ENCODE measurements around the gene ITGA1. TPM values are rescaled to one million over a fixed set of nuclear protein-coding genes. Genes with fewer than 3 reads are reported as not detected.

ITGA1 gene
- polyA plus RNA-seq, 3 donors: 0.33 to 0.89 (median 0.79) TPM

DNA sequence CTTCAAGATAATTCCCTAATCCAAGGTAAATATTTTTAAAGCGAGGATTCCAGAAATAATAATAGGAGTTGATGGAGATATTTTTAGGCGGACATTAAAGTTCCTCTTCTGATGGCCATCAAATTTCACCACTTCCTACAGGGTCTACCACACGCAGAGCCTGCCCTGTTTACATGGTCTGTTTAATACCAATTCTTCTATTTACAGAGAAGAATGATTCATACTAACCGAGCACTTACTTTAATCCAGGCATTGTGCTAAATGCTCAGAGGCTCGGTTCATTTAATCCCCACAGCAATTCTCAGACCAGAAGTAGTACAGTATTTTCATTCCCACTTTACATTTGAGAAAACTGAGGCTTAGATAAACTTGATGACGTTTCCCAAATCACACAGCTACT is 3.0 kb upstream of the ITGA1 start:
- Histone ChIP-seq H3K4me1 (ENCODE audit: control insufficient read depth in 1 of 2, insufficient read depth in 2 of 2, low read length in 2 of 2) (peaks cover 33 to 44% of the 10 kb centered on the region in 2 donors), H2AFZ (ENCODE audit: insufficient read depth, low read depth, low read length, poor library complexity, severe bottlenecking) (peak overlapping the region; percentile 16), H3K27ac (ENCODE audit: low read depth in 1 of 2, low read length in 2 of 2) (no peak overlapping the region), H3K79me2 (ENCODE audit: insufficient read depth, low read length) (no peaks in the 10 kb centered on the region), H3K4me2 (replicated peaks; ENCODE audit: extremely low read depth, low read length, poor library complexity, severe bottlenecking) (peak overlapping the region; percentile 8), H3K9me3 (replicated peaks in 1 of 2; ENCODE audit: control insufficient read depth in 1 of 2, insufficient read depth in 1 of 2, low read length in 2 of 2) (no peaks in the 10 kb centered on the region), H4K20me1 (ENCODE audit: insufficient read depth, low read length) (no peaks in the 10 kb centered on the region), H3K27me3 (ENCODE audit: control insufficient read depth in 2 of 2, insufficient read depth in 2 of 2, low read length in 2 of 2) (peaks cover 8 to 12% of the 10 kb centered on the region in 2 donors), H3K36me3 (replicated peaks in 1 of 2; ENCODE audit: control insufficient read depth in 1 of 2, insufficient read depth in 2 of 2, low read length in 2 of 2) (no peaks in the 10 kb centered on the region), H3K9ac (ENCODE audit: insufficient read depth, low read length, poor library complexity, severe bottlenecking) (no peak overlapping the region), H3K4me3 (replicated peaks in 1 of 3; ENCODE audit: low read depth in 2 of 3, low read length in 3 of 3) (peak overlapping the region in 1 of 3 experiments; percentile 10)
- no peak overlapping the region for H3K4me3 Mint-ChIP-seq
- peaks cover 48% of the 10 kb centered on the region for H3K4me1 Mint-ChIP-seq
- H3K36me3 Mint-ChIP-seq: peaks cover 0 to 3% of the 10 kb centered on the region in 2 donors
- H3K27me3 Mint-ChIP-seq (ENCODE audit: low read depth in 3 of 3): peaks cover 8 to 26% (median 12%) of the 10 kb centered on the region in 3 donors
- H3K27ac Mint-ChIP-seq: no peak overlapping the region
- DNase-seq: peak; percentile 35 to 60 (median 46)
- intact Hi-C loops (cut with micrococcal nuclease): loop anchor here in 1 of 2 donors (10.0 kb wide), 1 partner anchor 130 kb away; no protein-coding TSS in a partner anchor
- WGBS (ENCODE audit: insufficient coverage): 6% methylated on average over 3 of the region's 6 CpGs
- H3K9me3 Mint-ChIP-seq: no peaks in the 10 kb centered on the region
- TF ChIP-seq, protein P1, sequence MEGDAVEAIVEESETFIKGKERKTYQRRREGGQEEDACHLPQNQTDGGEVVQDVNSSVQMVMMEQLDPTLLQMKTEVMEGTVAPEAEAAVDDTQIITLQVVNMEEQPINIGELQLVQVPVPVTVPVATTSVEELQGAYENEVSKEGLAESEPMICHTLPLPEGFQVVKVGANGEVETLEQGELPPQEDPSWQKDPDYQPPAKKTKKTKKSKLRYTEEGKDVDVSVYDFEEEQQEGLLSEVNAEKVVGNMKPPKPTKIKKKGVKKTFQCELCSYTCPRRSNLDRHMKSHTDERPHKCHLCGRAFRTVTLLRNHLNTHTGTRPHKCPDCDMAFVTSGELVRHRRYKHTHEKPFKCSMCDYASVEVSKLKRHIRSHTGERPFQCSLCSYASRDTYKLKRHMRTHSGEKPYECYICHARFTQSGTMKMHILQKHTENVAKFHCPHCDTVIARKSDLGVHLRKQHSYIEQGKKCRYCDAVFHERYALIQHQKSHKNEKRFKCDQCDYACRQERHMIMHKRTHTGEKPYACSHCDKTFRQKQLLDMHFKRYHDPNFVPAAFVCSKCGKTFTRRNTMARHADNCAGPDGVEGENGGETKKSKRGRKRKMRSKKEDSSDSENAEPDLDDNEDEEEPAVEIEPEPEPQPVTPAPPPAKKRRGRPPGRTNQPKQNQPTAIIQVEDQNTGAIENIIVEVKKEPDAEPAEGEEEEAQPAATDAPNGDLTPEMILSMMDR (IDR thresholded peaks at IDR 0.05): no peak

- H2AFZ ChIP-seq (ENCODE audit: insufficient read depth, low read depth, low read length, poor library complexity, severe bottlenecking): no peak overlapping the region
- H3K4me3 Mint-ChIP-seq: peak overlapping the region in 1 of 2 donors; percentile 97
- no CpG with 5 or more reads among the region's 4 CpGs for WGBS (ENCODE audit: insufficient coverage)
- no peaks in the 10 kb centered on the region for H3K9me3 ChIP-seq (replicated peaks in 1 of 2; ENCODE audit: control insufficient read depth in 1 of 2, insufficient read depth in 1 of 2, low read length in 2 of 2)
- H3K36me3 ChIP-seq (replicated peaks in 1 of 2; ENCODE audit: control insufficient read depth in 1 of 2, insufficient read depth in 2 of 2, low read length in 2 of 2): no peaks in the 10 kb centered on the region
- intact Hi-C loops (cut with micrococcal nuclease): loop anchor here in 1 of 2 donors (10.0 kb wide), 1 partner anchor 128 kb away; no protein-coding TSS in a partner anchor
- no peak for DNase-seq
- H3K4me3 ChIP-seq (replicated peaks in 1 of 3; ENCODE audit: low read depth in 2 of 3, low read length in 3 of 3): no peak overlapping the region
- peaks cover 0 to 3% of the 10 kb centered on the region in 2 donors for H3K36me3 Mint-ChIP-seq
- H3K79me2 ChIP-seq (ENCODE audit: insufficient read depth, low read length): no peaks in the 10 kb centered on the region
- H3K4me1 Mint-ChIP-seq: peaks cover 62% of the 10 kb centered on the region
- TF ChIP-seq, protein P1 (IDR thresholded peaks at IDR 0.05): no peak
- H3K27me3 ChIP-seq (ENCODE audit: control insufficient read depth in 2 of 2, insufficient read depth in 2 of 2, low read length in 2 of 2): peaks cover 8 to 12% of the 10 kb centered on the region in 2 donors
- no peak overlapping the region for H3K27ac Mint-ChIP-seq
- no peaks in the 10 kb centered on the region for H4K20me1 ChIP-seq (ENCODE audit: insufficient read depth, low read length)
- H3K27me3 Mint-ChIP-seq (ENCODE audit: low read depth in 3 of 3): peaks cover 9 to 26% (median 12%) of the 10 kb centered on the region in 3 donors
- no peak overlapping the region for H3K4me2 ChIP-seq (replicated peaks; ENCODE audit: extremely low read depth, low read length, poor library complexity, severe bottlenecking)
- H3K27ac ChIP-seq (ENCODE audit: low read depth in 1 of 2, low read length in 2 of 2): no peak overlapping the region
- peaks cover 43 to 55% of the 10 kb centered on the region in 2 donors for H3K4me1 ChIP-seq (ENCODE audit: control insufficient read depth in 1 of 2, insufficient read depth in 2 of 2, low read length in 2 of 2)
- H3K9me3 Mint-ChIP-seq: no peaks in the 10 kb centered on the region
- no peak overlapping the region for H3K9ac ChIP-seq (ENCODE audit: insufficient read depth, low read length, poor library complexity, severe bottlenecking)
Measured at GRCh38 chr5:52786391-52786790, 1.3 kb upstream of the ITGA1 start.

Measured in CD14-positive monocyte (primary cell).